H1 (cell line): ENCODE data around the gene ABCF2. TPM values are rescaled to one million over a fixed set of nuclear protein-coding genes. Genes with fewer than 3 reads are reported as not detected.

Source experiments
- CTCF ChIA-PET: fragments of 300-600 bp; sonication (Branson Sonifier 250); formaldehyde crosslinking; loops from one replicate; lab custom pipeline; 2021; ENCODE audit not compliant: partially characterized antibody; lab: Charles Lee
- POLR2A ChIA-PET: fragments of 300-600 bp; sonication (Branson Sonifier 250); formaldehyde crosslinking; loops from one replicate; lab custom pipeline; 2021; ENCODE audit warnings: inconsistent platforms; ENCODE audit not compliant: partially characterized antibody; lab: Charles Lee
- DNase-seq, 2 experiments: peaks; one replicate each; pipeline versions ENCODE4 v3.0.0 to v3.0.0-alpha.2; 2010 to 2022; ENCODE audit warnings: low spot score in 2 of 2, low read depth in 1 of 2, mixed read lengths in 1 of 2
- FAIRE-seq: peaks from 2 replicates; lab custom pipeline; 2011; peaks lifted over from hg19 to GRCh38; lab: Jason Lieb, UNC
- H2AFZ ChIP-seq: 2 replicates; pipeline ENCODE4 v1.8.1; 2012; ENCODE audit warnings: low read length, inconsistent platforms
- H2AK5ac ChIP-seq: 2 replicates; pipeline ENCODE4 v1.6.1; 2013; ENCODE audit warnings: low read depth, low read length
- H2BK120ac ChIP-seq: replicated peaks from 2 replicates; pipeline ENCODE3; 2013; ENCODE audit warnings: low read depth, low read length, inconsistent platforms
- H2BK12ac ChIP-seq: 2 replicates; pipeline ENCODE4 v1.6.1; 2013; ENCODE audit warnings: low read depth, low read length
- H2BK15ac ChIP-seq: 2 replicates; pipeline ENCODE4 v1.6.1; 2013; ENCODE audit warnings: low read length
- H2BK20ac ChIP-seq: 2 replicates; pipeline ENCODE4 v1.6.1; 2013; ENCODE audit warnings: low read length
- H2BK5ac ChIP-seq: 2 replicates; pipeline ENCODE4 v1.6.1; 2013; ENCODE audit warnings: low read depth, low read length
- H3K14ac ChIP-seq: 2 replicates; pipeline ENCODE4 v1.6.1; 2013; ENCODE audit warnings: inconsistent platforms; ENCODE audit not compliant: insufficient read length
- H3K18ac ChIP-seq: 2 replicates; pipeline ENCODE4 v1.6.1; 2013; ENCODE audit warnings: low read length; ENCODE audit errors: extremely low read depth
- H3K23ac ChIP-seq: 2 replicates; pipeline ENCODE4 v1.6.1; 2013; ENCODE audit warnings: inconsistent platforms; ENCODE audit not compliant: insufficient read length
- H3K23me2 ChIP-seq: 2 replicates; pipeline ENCODE4 v1.6.1; 2013; ENCODE audit warnings: low read depth, low read length
- H3K27ac ChIP-seq: 2 replicates; pipeline ENCODE4 v1.6.1; 2011; ENCODE audit warnings: low read depth, low read length, inconsistent platforms
- H3K27me3 ChIP-seq, 4 experiments: replicated peaks in 1 of 4; 1 replicate in 1 of 4; 2 replicates in 3 of 4; pipeline versions ENCODE4 v1.6.1 to v1.8.1; 2011 to 2013; ENCODE audit warnings: low read length in 3 of 4, mild to moderate bottlenecking in 3 of 4, inconsistent platforms in 2 of 4, mixed read lengths in 2 of 4, moderate library complexity in 1 of 4; ENCODE audit not compliant: control insufficient read depth in 3 of 4, insufficient read depth in 3 of 4; ENCODE audit errors: extremely low read depth in 1 of 4
- H3K36me3 ChIP-seq, 4 experiments: 2 replicates each; pipeline versions ENCODE4 v1.6.1 to v1.8.1; 2011 to 2013; ENCODE audit warnings: mild to moderate bottlenecking in 4 of 4, low read length in 3 of 4, moderate library complexity in 2 of 4, control low read depth in 1 of 4, inconsistent platforms in 1 of 4; ENCODE audit not compliant: insufficient read depth in 4 of 4, control insufficient read depth in 2 of 4
- H3K4ac ChIP-seq: replicated peaks from 2 replicates; pipeline ENCODE3; 2013; ENCODE audit warnings: low read length, low read depth, mixed read lengths, inconsistent platforms; ENCODE audit not compliant: insufficient read length
- H3K4me1 ChIP-seq, 4 experiments: replicated peaks in 1 of 4; 1 replicate in 1 of 4; 2 replicates in 3 of 4; pipeline versions ENCODE4 v1.6.1 to v1.8.1; 2011 to 2013; ENCODE audit warnings: low read length in 3 of 4, inconsistent platforms in 2 of 4, mixed read lengths in 1 of 4; ENCODE audit not compliant: insufficient read depth in 4 of 4, control insufficient read depth in 3 of 4
- H3K4me2 ChIP-seq, 2 experiments: 2 replicates each; pipeline versions ENCODE4 v1.6.1 to v1.8.1; 2011 to 2013; ENCODE audit warnings: low read depth in 2 of 2, low read length in 2 of 2, control low read depth in 1 of 2, inconsistent platforms in 1 of 2, mild to moderate bottlenecking in 1 of 2; ENCODE audit not compliant: insufficient read depth in 1 of 2
- H3K4me3 ChIP-seq, 4 experiments: fragments of 200-600, 300-600 bp in 1 of 4; sonication (generic), shearing (Covaris generic), sonication (Bioruptor Twin) in 1 of 4; 2 replicates each; pipeline versions ENCODE4 v1.5.1 to v1.8.1; 2011 to 2016; ENCODE audit warnings: low read length in 4 of 4, low read depth in 3 of 4, control low read depth in 2 of 4, inconsistent platforms in 2 of 4, mild to moderate bottlenecking in 2 of 4, mixed read lengths in 1 of 4, moderate library complexity in 1 of 4; ENCODE audit not compliant: insufficient read depth in 2 of 4; ENCODE audit errors: extremely low read depth in 1 of 4
- H3K56ac ChIP-seq: replicated peaks from 2 replicates; pipeline ENCODE3; 2013; ENCODE audit warnings: low read depth, mild to moderate bottlenecking, mixed read lengths, low read length, inconsistent platforms; ENCODE audit not compliant: insufficient read length
- H3K79me1 ChIP-seq: 2 replicates; pipeline ENCODE4 v1.6.1; 2013; ENCODE audit warnings: low read depth, low read length, control low read depth
- H3K79me2 ChIP-seq, 2 experiments: 2 replicates each; pipeline versions ENCODE4 v1.6.1 to v1.8.1; 2012 to 2013; ENCODE audit warnings: low read length in 2 of 2, mild to moderate bottlenecking in 2 of 2, inconsistent platforms in 1 of 2; ENCODE audit not compliant: insufficient read depth in 2 of 2, control insufficient read depth in 1 of 2
- H3K9ac ChIP-seq, 4 experiments: replicated peaks in 1 of 4; 1 replicate in 1 of 4; 2 replicates in 3 of 4; pipeline versions ENCODE4 v1.6.1 to v1.8.1; 2011 to 2013; ENCODE audit warnings: low read depth in 3 of 4, low read length in 3 of 4, control low read depth in 2 of 4, mild to moderate bottlenecking in 2 of 4, moderate library complexity in 2 of 4, inconsistent platforms in 1 of 4; ENCODE audit errors: extremely low read depth in 1 of 4
- H3K9me3 ChIP-seq, 2 experiments: 2 replicates each; pipeline versions ENCODE4 v1.6.1 to v1.8.1; 2012 to 2013; ENCODE audit warnings: mild to moderate bottlenecking in 2 of 2, moderate library complexity in 2 of 2, control low read depth in 1 of 2, inconsistent platforms in 1 of 2, low read depth in 1 of 2, low read length in 1 of 2, mixed read lengths in 1 of 2; ENCODE audit not compliant: insufficient read depth in 2 of 2
- H4K20me1 ChIP-seq, 2 experiments: replicated peaks in 1 of 2; 2 replicates each; pipeline versions ENCODE3 to v1.8.1; 2011 to 2013; ENCODE audit warnings: inconsistent platforms in 2 of 2, low read length in 2 of 2, mild to moderate bottlenecking in 1 of 2; ENCODE audit not compliant: insufficient read depth in 2 of 2, control insufficient read depth in 1 of 2
- H4K5ac ChIP-seq: 2 replicates; pipeline ENCODE4 v1.6.1; 2013; ENCODE audit warnings: low read length, low read depth, mixed read lengths, inconsistent platforms; ENCODE audit not compliant: insufficient read length
- H4K8ac ChIP-seq: 2 replicates; pipeline ENCODE4 v1.8.0; 2013; ENCODE audit warnings: mild to moderate bottlenecking, moderate library complexity, low read length, inconsistent platforms; ENCODE audit not compliant: insufficient read depth; ENCODE audit errors: extremely low read depth
- H4K91ac ChIP-seq: replicated peaks from 2 replicates; pipeline ENCODE3; 2013; ENCODE audit warnings: low read length, mixed read lengths, inconsistent platforms; ENCODE audit not compliant: insufficient read length
- EP300 ChIP-seq, 2 experiments: IDR thresholded peaks; 1 replicate in 1 of 2; 2 replicates in 1 of 2; pipeline ENCODE4 v1.6.1; 2011 to 2012; ENCODE audit warnings: low read depth in 2 of 2, low read length in 2 of 2, mild to moderate bottlenecking in 2 of 2, borderline replicate concordance in 1 of 2, inconsistent platforms in 1 of 2, moderate library complexity in 1 of 2
- GTF2F1 ChIP-seq: IDR thresholded peaks from 2 replicates; pipeline ENCODE4 v1.6.1; 2012; ENCODE audit warnings: low read depth, low read length, improper control_type of control experiment, borderline replicate concordance
- RAD21 ChIP-seq, 2 experiments: IDR thresholded peaks in 1 of 2; conservative IDR thresholded peaks in 1 of 2; 2 replicates each; pipeline ENCODE4 v1.6.1; 2011; ENCODE audit warnings: low read depth in 2 of 2, low read length in 2 of 2, improper control_type of control experiment in 1 of 2, inconsistent platforms in 1 of 2, mild to moderate bottlenecking in 1 of 2, moderate library complexity in 1 of 2
- YY1 ChIP-seq: IDR thresholded peaks from 2 replicates; pipeline ENCODE4 v1.6.1; 2011; ENCODE audit warnings: low read depth, mild to moderate bottlenecking, low read length
- WGBS, 2 experiments: shearing (Covaris generic) in 1 of 2; methylation state at CpG; one replicate each; pipeline versions ENCODE4 v1.1.6 to v1.1.7; 2013 to 2015; ENCODE audit warnings: low lambda C conversion rate in 2 of 2, mixed read lengths in 2 of 2, inconsistent platforms in 1 of 2, low coverage in 1 of 2, missing lambda C conversion rate in 1 of 2; ENCODE audit not compliant: insufficient replicate concordance in 2 of 2, insufficient coverage in 1 of 2, insufficient read length in 1 of 2; ENCODE audit errors: extremely low coverage in 1 of 2, missing lambda C conversion rate in 1 of 2; 5-methylcytosine and 5-hydroxymethylcytosine counted together
- polyA plus RNA-seq, 7 experiments: library from polyadenylated mRNA; depleted of rRNA in 3 of 7; stranded (reverse) in 5 of 7; unstranded in 2 of 7; fragments of >200 nt in 5 of 7; fragments of 200-250 nt in 2 of 7; gene quantifications; 1 replicate in 5 of 7; 2 replicates in 1 of 7; 4 replicates in 1 of 7; pipeline versions ENCODE4 v1.2.1 to v1.2.3, GENCODE V29; 2011 to 2013; ENCODE audit warnings: missing spikeins in 2 of 7, mixed read lengths in 2 of 7
- total RNA-seq: library from RNA; stranded (reverse); fragmentation: NEBNext Ultra II Directional; extraction: Animal tissue kit (Norgen Biotek cat#: 25700); gene quantifications from 2 replicates; pipeline ENCODE4 v1.2.1, GENCODE V29; 2021

ABCF2 gene
- total and polyA plus RNA-seq, 2 of the 8 experiments (the other 6 are each of a cell fraction or from before 2014, with no cell fraction given) = 28.0 to 55.0 TPM

- Histone ChIP-seq H2BK12ac (no peak overlapping the region), H3K23me2 (no peaks in the 10 kb centered on the region), H3K27me3 (no peaks in the 10 kb centered on the region; a peak in 1 of 7 replicates), H4K20me1 (peaks cover 0 to 12% of the 10 kb centered on the region in 2 experiments), H3K18ac (no peak overlapping the region), H2AFZ (no peak overlapping the region), H2AK5ac (no peak overlapping the region), H3K4ac (no peak overlapping the region), H3K4me1 (peaks cover 0 to 10% (median 6%) of the 10 kb centered on the region in 4 experiments; a peak in 6 of 7 replicates), H3K79me2 (peaks cover 0 to 7% of the 10 kb centered on the region in 2 experiments; a peak in 2 of 4 replicates), H3K56ac (no peak overlapping the region), H3K36me3 (peaks cover 8 to 24% (median 11%) of the 10 kb centered on the region in 4 experiments; a peak in 7 of 8 replicates), H3K23ac (no peak overlapping the region), H3K9ac (no peak overlapping the region), H2BK5ac (no peak overlapping the region), H3K27ac (no peak overlapping the region), H3K79me1 (peaks cover 8% of the 10 kb centered on the region), H3K4me2 (no peak overlapping the region), H2BK15ac (no peak overlapping the region), H4K8ac (no peak overlapping the region), H4K91ac (no peak overlapping the region), H3K4me3 (no peak overlapping the region), H2BK20ac (no peak overlapping the region), H4K5ac (no peak overlapping the region), H3K14ac (no peak overlapping the region), H2BK120ac (no peak overlapping the region), H3K9me3 (no peaks in the 10 kb centered on the region)
- ChIA-PET POLR2A (interaction anchor here (0.7 to 5.7 kb wide), 2 partner anchors 10 to 12 kb away, joined by 3 to 22 read pairs; no protein-coding TSS in a partner anchor), CTCF (interaction anchor here (0.5 to 2.0 kb wide), 3 partner anchors 8 to 129 kb away, joined by 3 to 5 read pairs (median 4); no protein-coding TSS in a partner anchor)
- 87% methylated on average over 19 of the region's 25 CpGs; no CpG with 5 or more reads in 1 of the 2 experiments for WGBS, 2 experiments
- TF ChIP-seq YY1 (no peak), RAD21 (IDR thresholded peaks at IDR 0.05 in 1 of 2, conservative IDR thresholded peaks at IDR 0.05 in 1 of 2; ENCODE audit: low read depth in 2 of 2, low read length in 2 of 2) (no peak), GTF2F1 (no peak), EP300 (IDR thresholded peaks at IDR 0.05; ENCODE audit: borderline replicate concordance in 1 of 2, low read depth in 2 of 2, low read length in 2 of 2) (no peak)
- no peak for FAIRE-seq
- no peak for DNase-seq
Measured at GRCh38 chr7:151238924-151239836, 12.2 kb upstream of the ABCF2 start.
